Prostate gland (tissue), 2 donors: ENCODE results near the gene RFX6. TPM values are rescaled to one million over a fixed set of nuclear protein-coding genes. Genes with fewer than 3 reads are reported as not detected.

Source experiments
- DNase-seq: peaks from one replicate; pipeline ENCODE4 v3.0.0-alpha.2; 2019; ENCODE audit warnings: low spot score
- H3K27ac ChIP-seq, 2 donors: fragments of 200-600 bp; sonication (generic); 2 replicates each; pipeline ENCODE4 v1.5.1; 2017 to 2019
- H3K27me3 ChIP-seq: fragments of 200-600 bp; sonication (generic); replicated peaks from 2 replicates; pipeline ENCODE4 v1.5.1; 2019; ENCODE audit not compliant: insufficient read depth
- H3K36me3 ChIP-seq, 2 donors: fragments of 200-600 bp; sonication (generic); 1 replicate in 1 of 2; 2 replicates in 1 of 2; pipeline versions ENCODE4 v1.5.1 to v1.8.1; 2017 to 2019
- H3K4me1 ChIP-seq: fragments of 200-600 bp; sonication (generic); replicated peaks from 2 replicates; pipeline ENCODE4 v1.5.1; 2019
- H3K4me3 ChIP-seq, 2 donors: fragments of 200-600 bp; sonication (generic); 2 replicates each; pipeline ENCODE4 v1.5.1; 2017 to 2019
- H3K9me3 ChIP-seq: fragments of 200-600 bp; sonication (generic); 2 replicates; pipeline ENCODE4 v1.5.1; 2017
- POLR2A ChIP-seq: fragments of 450-650 bp; IDR thresholded peaks from one replicate; pipeline ENCODE4 v1.6.1; 2016; ENCODE audit warnings: antibody characterized with exemption, mild to moderate bottlenecking
- POLR2AphosphoS5 ChIP-seq: sonication (generic); formaldehyde crosslinking; IDR thresholded peaks from one replicate; pipeline ENCODE4 v1.6.1; 2017; ENCODE audit warnings: antibody characterized with exemption
- WGBS: methylation state at CpG from one replicate; pipeline ENCODE4 v1.1.5; 2018; 5-methylcytosine and 5-hydroxymethylcytosine counted together
- intact Hi-C: fragments of 100-400 bp; cut with DNase I; formaldehyde crosslinking; loops from one replicate; pipeline ENCODE4 v1.14.2; 2022
- total RNA-seq, 2 donors: library from RNA; depleted of rRNA; stranded (reverse); fragments of >200 nt; gene quantifications; one replicate each; pipeline ENCODE4 v1.1.0, GENCODE V29; 2016
- TF ChIP-seq, protein P1 (sequence below), 4 experiments: fragments of 200-600 bp in 2 of 4; fragments of 450-650 bp in 2 of 4; sonication (generic) in 2 of 4; IDR thresholded peaks; 1 replicate in 3 of 4; 2 replicates in 1 of 4; pipeline ENCODE4 v1.5.1; 2016 to 2019; ENCODE audit warnings: antibody characterized with exemption in 4 of 4, mild to moderate bottlenecking in 2 of 4, moderate library complexity in 2 of 4

Gene RFX6
- total RNA-seq, 2 donors from 2014 or later, result 0.74 TPM; not detected in 1

DNA sequence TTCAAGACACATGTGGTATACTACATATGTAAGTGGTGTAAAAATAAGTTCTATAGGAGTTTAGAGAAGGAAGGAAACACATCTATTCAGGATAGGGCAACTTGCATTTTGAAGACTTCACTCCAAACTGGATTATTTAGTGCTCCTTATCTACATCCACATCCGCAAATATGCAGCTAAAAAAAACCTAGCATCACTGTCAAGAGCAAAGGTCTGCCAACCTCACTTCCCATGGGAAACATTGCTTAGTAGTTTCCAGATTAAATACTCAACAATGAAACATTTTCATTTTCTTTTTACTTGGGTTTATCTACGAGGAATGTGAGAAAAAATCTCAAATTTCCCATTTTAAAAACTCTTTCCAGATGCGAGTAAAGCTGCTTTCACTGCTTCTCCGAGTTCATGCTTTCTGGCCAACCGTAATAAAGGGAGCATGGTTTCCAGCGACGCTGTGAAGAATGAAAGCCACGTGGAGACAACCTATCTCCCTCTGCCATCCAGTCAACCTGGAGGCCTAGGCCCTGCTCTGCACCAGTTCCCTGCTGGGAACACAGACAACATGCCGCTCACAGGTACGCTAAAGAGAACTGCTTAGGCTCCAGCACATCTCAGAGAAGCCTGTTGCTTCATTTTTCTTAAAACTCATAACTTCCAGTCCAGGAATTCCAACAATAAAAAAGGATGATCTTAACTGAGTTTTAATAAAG is 48.2 kb downstream of the RFX6 start:
- H3K27ac ChIP-seq, result no peak overlapping the region
- TF ChIP-seq POLR2A (no peak), POLR2AphosphoS5 (no peak)
- TF ChIP-seq, protein P1, sequence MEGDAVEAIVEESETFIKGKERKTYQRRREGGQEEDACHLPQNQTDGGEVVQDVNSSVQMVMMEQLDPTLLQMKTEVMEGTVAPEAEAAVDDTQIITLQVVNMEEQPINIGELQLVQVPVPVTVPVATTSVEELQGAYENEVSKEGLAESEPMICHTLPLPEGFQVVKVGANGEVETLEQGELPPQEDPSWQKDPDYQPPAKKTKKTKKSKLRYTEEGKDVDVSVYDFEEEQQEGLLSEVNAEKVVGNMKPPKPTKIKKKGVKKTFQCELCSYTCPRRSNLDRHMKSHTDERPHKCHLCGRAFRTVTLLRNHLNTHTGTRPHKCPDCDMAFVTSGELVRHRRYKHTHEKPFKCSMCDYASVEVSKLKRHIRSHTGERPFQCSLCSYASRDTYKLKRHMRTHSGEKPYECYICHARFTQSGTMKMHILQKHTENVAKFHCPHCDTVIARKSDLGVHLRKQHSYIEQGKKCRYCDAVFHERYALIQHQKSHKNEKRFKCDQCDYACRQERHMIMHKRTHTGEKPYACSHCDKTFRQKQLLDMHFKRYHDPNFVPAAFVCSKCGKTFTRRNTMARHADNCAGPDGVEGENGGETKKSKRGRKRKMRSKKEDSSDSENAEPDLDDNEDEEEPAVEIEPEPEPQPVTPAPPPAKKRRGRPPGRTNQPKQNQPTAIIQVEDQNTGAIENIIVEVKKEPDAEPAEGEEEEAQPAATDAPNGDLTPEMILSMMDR (IDR thresholded peaks at IDR 0.05), result no peak
- intact Hi-C loops, result no loop called here
- no peaks in the 10 kb centered on the region for H3K36me3 ChIP-seq
- no peaks in the 10 kb centered on the region for H3K9me3 ChIP-seq
- H3K4me1 ChIP-seq, result no peaks in the 10 kb centered on the region
- no peak for DNase-seq
- 74% methylated on average over 10 of the region's 10 CpGs for WGBS
- H3K27me3 ChIP-seq, result no peaks in the 10 kb centered on the region
- H3K4me3 ChIP-seq, result no peak overlapping the region

DNA sequence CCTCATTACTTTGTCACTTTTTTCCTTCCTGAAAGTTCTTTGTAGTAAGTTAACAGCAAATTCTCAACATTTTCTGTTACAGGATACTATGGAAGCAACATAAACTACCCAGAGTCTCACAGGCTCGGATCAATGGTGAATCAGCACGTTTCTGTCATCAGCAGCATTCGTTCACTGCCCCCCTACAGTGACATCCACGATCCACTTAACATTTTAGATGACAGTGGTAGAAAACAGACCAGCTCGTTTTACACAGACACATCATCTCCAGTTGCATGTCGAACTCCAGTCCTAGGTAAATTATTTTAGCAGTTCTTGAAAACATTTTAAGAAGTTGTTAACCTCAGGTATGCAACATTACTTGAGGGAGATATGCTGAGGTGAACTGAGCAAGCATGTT is 51.6 kb downstream of the RFX6 start:
- H3K36me3 ChIP-seq, result no peaks in the 10 kb centered on the region
- H3K4me1 ChIP-seq, result no peaks in the 10 kb centered on the region
- WGBS, result 70% methylated on average over 6 of the region's 6 CpGs
- no peak overlapping the region for H3K27ac ChIP-seq
- no peaks in the 10 kb centered on the region for H3K27me3 ChIP-seq
- H3K9me3 ChIP-seq, result no peaks in the 10 kb centered on the region
- H3K4me3 ChIP-seq, result no peak overlapping the region
- DNase-seq, result no peak
- TF ChIP-seq POLR2A, result no peak
- TF ChIP-seq, protein P1 (IDR thresholded peaks at IDR 0.05), result no peak
- TF ChIP-seq POLR2AphosphoS5, result no peak
- intact Hi-C loops, result no loop called here

DNA sequence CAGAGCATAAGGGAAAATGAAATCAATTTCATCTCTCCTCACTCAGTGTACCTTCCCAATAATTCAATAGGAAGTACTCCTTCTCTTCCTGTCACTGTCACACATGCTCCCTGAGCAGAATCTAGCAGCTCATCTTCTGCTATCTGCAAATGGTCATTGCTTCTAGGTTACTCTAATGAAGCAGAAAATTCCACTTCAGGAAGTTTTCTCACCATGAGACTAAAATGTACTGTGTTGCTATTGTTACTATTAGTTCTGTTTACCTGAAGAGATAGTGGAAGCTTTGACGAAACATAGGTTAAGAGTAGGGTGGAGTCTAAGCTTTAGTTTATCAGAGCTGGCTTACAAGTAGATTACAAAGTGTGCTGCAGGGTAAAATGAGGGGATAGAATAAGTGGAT is 52.8 kb downstream of the RFX6 start:
- H3K36me3 ChIP-seq, result no peaks in the 10 kb centered on the region
- DNase-seq, result no peak
- intact Hi-C loops, result no loop called here
- no peaks in the 10 kb centered on the region for H3K27me3 ChIP-seq
- 52% methylated on average over 1 of the region's 1 CpG for WGBS
- no peak overlapping the region for H3K27ac ChIP-seq
- H3K9me3 ChIP-seq, result no peaks in the 10 kb centered on the region
- TF ChIP-seq POLR2AphosphoS5, result no peak
- TF ChIP-seq, protein P1 (IDR thresholded peaks at IDR 0.05), result no peak
- TF ChIP-seq POLR2A, result no peak
- no peaks in the 10 kb centered on the region for H3K4me1 ChIP-seq
- H3K4me3 ChIP-seq, result no peak overlapping the region

DNA sequence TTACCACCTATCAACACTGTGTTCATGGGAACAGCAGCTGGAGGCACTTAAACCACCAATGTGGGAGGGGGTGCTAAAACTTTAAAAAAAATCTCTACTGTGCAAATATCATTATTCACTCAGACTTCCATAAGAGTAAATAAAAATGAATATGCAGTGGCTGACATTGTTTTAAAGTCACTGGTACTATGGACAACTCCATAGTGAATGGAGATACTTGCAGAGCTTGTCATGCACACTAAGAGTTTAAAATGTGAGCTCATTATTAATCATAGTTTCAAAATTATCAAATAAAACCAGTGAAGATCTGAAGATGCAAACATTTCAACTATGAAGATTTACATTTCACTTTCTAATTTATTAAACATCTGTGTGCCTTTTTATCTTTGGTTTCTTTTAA is 54.4 kb downstream of the RFX6 start:
- TF ChIP-seq, protein P1 (IDR thresholded peaks at IDR 0.05), result no peak
- TF ChIP-seq POLR2A (no peak), POLR2AphosphoS5 (no peak)
- Histone ChIP-seq H3K27ac (no peak overlapping the region), H3K27me3 (no peaks in the 10 kb centered on the region), H3K36me3 (no peaks in the 10 kb centered on the region), H3K4me1 (no peaks in the 10 kb centered on the region), H3K9me3 (no peaks in the 10 kb centered on the region), H3K4me3 (no peak overlapping the region)
- no peak for DNase-seq
- intact Hi-C loops, result no loop called here

DNA sequence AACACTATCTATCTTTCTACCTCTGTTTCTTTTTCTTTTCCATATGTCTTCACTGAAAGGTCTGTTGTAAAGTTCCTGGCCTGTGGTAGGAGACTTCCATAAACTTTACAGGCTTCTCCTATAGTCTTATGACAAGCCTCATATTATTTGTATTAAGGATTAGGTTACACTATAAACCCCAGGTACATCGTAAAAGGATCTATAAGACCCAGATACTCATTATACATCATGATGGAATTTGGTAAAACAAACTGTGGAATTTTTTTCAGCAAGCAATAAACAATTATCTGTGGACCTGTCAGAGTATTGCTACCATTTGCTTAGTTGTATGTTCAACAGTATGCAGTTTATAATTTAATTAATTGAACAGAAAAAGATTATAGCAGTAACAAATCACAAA is 55.5 kb downstream of the RFX6 start:
- H3K27me3 ChIP-seq, result no peaks in the 10 kb centered on the region
- no peak overlapping the region for H3K4me3 ChIP-seq
- H3K36me3 ChIP-seq, result no peaks in the 10 kb centered on the region
- TF ChIP-seq POLR2AphosphoS5 (no peak), POLR2A (no peak)
- TF ChIP-seq, protein P1 (IDR thresholded peaks at IDR 0.05), result no peak
- intact Hi-C loops, result no loop called here
- H3K27ac ChIP-seq, result no peak overlapping the region
- no peaks in the 10 kb centered on the region for H3K4me1 ChIP-seq
- WGBS, result 32% methylated on average over 1 of the region's 1 CpG
- no peak for DNase-seq
- H3K9me3 ChIP-seq, result no peaks in the 10 kb centered on the region
